K562 (cell line): Measurements from ENCODE around the gene HCFC1R1.

Experiments used
- CAMTA2 ChIP-seq: fragments of 250-450 bp; sonication (Bioruptor Pico); conservative IDR thresholded peaks from 2 replicates; pipeline ENCODE4 v1.5.1; 2022
- CHD7 ChIP-seq: fragments of 200-600 bp; sonication (generic); IDR thresholded peaks from one replicate; pipeline ENCODE4 v1.6.1; 2012; ENCODE audit warnings: mild to moderate bottlenecking, low read depth, low read length, inconsistent platforms
- JUN ChIP-seq, 2 experiments: sonication (generic) in 1 of 2; formaldehyde crosslinking in 1 of 2; IDR thresholded peaks; 2 replicates each; pipeline versions ENCODE4 v1.6.1 to v1.8.0; 2012 to 2022; ENCODE audit warnings: borderline replicate concordance in 2 of 2, mild to moderate bottlenecking in 2 of 2, improper control_type of control experiment in 1 of 2, low read depth in 1 of 2, low read length in 1 of 2, missing genetic modification reagents in 1 of 2
- POLR2A ChIP-seq: fragments of 450-650 bp; conservative IDR thresholded peaks from 2 replicates; pipeline ENCODE4 v1.6.1; 2016
- PRPF4 ChIP-seq: fragments of 200-400 bp; formaldehyde crosslinking; IDR thresholded peaks from one replicate; pipeline ENCODE4 v1.6.1; 2017; ENCODE audit warnings: low read length, low read depth, mild to moderate bottlenecking; ENCODE audit not compliant: insufficient read depth, poor library complexity, severe bottlenecking
- RAD21 ChIP-seq, 2 experiments: fragments of 250-450 bp in 1 of 2; fragments of 450-650 bp in 1 of 2; sonication (Bioruptor Pico) in 1 of 2; formaldehyde crosslinking in 1 of 2; IDR thresholded peaks in 1 of 2; conservative IDR thresholded peaks in 1 of 2; 2 replicates each; pipeline versions ENCODE4 v1.4.0 to v1.8.0; 2020 to 2022; ENCODE audit warnings: mild to moderate bottlenecking in 2 of 2, moderate library complexity in 1 of 2
- TRIM24 ChIP-seq, 2 experiments: fragments of 450-650 bp; IDR thresholded peaks; 2 replicates each; pipeline ENCODE4 v1.6.1; 2016
- WHSC1 ChIP-seq: IDR thresholded peaks from one replicate; pipeline ENCODE4 v1.6.1; 2012; ENCODE audit warnings: low read length, control low read depth, inconsistent platforms
- ZBTB1 ChIP-seq: sonication (generic); formaldehyde crosslinking; IDR thresholded peaks from 2 replicates; pipeline ENCODE4 v1.8.1; 2023; ENCODE audit warnings: missing genetic modification reagents, low read depth, mild to moderate bottlenecking, borderline replicate concordance
- ZNF12 ChIP-seq: sonication (generic); formaldehyde crosslinking; IDR thresholded peaks from 2 replicates; pipeline ENCODE4 v1.4.0; 2020; ENCODE audit warnings: mild to moderate bottlenecking, missing genetic modification reagents
- TF ChIP-seq, protein P1 (sequence below): fragments of 250-450 bp; sonication (Bioruptor Pico); IDR thresholded peaks from 2 replicates; pipeline ENCODE4 v1.4.0; 2020; ENCODE audit warnings: mild to moderate bottlenecking

GRCh38 chr16:3004781-3005284, 18.9 kb downstream of the HCFC1R1 start:
- TF ChIP-seq RAD21 (CRISPR knock-in tag; conservative IDR thresholded peaks at IDR 0.05 in 1 of 2, IDR thresholded peaks at IDR 0.05 in 1 of 2) (no peak), CAMTA2 (CRISPR knock-in tag) (no peak), WHSC1 (no peak), PRPF4 (no peak), ZNF12 (CRISPR knock-in tag) (no peak), POLR2A (peak; percentile 70), ZBTB1 (CRISPR knock-in tag) (no peak), TRIM24 (IDR thresholded peaks at IDR 0.05) (no peak), JUN (IDR thresholded peaks at IDR 0.05; ENCODE audit: borderline replicate concordance, low read depth, low read length) (no peak), JUN (CRISPR knock-in tag; IDR thresholded peaks at IDR 0.05; ENCODE audit: borderline replicate concordance) (no peak), CHD7 (no peak)
- TF ChIP-seq, protein P1, sequence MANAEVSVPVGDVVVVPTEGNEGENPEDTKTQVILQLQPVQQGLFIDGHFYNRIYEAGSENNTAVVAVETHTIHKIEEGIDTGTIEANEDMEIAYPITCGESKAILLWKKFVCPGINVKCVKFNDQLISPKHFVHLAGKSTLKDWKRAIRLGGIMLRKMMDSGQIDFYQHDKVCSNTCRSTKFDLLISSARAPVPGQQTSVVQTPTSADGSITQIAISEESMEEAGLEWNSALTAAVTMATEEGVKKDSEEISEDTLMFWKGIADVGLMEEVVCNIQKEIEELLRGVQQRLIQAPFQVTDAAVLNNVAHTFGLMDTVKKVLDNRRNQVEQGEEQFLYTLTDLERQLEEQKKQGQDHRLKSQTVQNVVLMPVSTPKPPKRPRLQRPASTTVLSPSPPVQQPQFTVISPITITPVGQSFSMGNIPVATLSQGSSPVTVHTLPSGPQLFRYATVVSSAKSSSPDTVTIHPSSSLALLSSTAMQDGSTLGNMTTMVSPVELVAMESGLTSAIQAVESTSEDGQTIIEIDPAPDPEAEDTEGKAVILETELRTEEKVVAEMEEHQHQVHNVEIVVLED (CRISPR knock-in tag) = no peak
